Bone marrow (tissue), 2 donors: ENCODE measurements around the gene GHRHR.
A peak's percentile ranks its signal among the peaks of the same experiment; 100 is the strongest.

Experiments
- DNase-seq, 2 donors: peaks; one replicate each; lab custom pipeline; 2025; lab: John Stamatoyannopoulos, UW

Gene GHRHR

DNA sequence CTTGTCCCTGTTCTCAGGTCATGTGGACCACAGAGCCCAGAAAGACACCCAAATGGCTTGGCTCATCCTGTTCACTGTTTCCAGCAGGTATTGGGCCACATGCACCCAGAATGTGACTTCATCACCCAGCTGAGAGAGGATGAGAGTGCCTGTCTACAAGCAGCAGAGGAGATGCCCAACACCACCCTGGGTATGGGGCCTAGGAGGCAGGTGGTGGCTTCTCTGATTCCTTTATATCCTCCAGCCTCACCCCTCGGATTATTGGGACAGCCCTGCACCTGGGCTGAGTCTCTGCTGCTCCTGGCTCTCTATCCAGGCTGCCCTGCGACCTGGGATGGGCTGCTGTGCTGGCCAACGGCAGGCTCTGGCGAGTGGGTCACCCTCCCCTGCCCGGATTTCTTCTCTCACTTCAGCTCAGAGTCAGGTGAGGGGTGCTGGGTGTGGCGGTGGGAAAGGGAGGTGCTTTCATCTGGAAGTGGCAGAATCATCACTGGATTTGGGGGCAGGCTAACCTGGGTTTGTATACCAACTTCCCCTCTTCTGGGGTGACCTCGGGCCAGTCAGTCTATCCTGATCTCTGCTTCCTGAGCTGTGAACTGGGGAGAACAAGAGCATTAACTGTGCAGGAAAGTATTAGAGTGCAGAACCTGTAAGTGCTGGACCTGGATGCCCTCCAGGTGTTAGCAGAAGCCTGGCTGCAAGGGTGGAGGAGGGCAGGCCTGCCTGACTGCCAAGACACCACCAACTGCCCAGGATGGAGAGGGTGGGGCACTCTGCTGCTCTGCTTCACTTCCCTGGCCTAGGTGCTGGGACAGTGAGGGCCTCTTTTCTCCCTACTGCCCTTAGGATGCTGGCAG lies 5.2 kb downstream of the GHRHR start:
- no peak for DNase-seq

GRCh38 chr7:30969604-30969970 lies 5.8 kb downstream of the GHRHR start:
- no peak for DNase-seq

- no peak for DNase-seq
Observed at GRCh38 chr7:30970074-30970473, 6.3 kb downstream of the GHRHR start.

DNA sequence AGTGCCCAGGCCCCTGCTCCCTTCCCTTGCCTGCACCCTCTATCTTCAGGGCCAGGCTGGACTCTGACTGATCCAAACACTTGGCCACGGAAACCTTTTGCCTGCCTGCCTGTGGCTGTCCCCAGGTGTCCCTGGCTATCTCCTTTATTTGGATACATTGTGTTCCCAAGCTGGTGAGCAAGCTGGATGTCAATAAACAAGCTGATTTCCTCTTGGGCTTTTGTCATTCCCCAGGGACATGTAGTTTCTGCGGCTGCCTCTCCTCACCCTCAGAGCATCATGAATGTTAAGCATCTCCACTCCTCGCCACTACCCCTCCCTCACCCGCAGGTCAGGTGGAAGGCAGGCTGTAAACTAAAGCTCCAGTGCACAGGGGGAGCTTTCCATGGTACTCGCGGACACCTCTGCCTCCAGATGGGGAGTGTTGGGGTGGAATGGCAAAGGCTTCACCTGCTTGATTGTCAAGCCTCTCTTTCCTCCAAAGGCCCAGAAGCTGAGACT lies 6.9 kb downstream of the GHRHR start:
- no peak for DNase-seq

- DNase-seq = no peak
Observed at GRCh38 chr7:30971440-30971839, 7.7 kb downstream of the GHRHR start.

DNA sequence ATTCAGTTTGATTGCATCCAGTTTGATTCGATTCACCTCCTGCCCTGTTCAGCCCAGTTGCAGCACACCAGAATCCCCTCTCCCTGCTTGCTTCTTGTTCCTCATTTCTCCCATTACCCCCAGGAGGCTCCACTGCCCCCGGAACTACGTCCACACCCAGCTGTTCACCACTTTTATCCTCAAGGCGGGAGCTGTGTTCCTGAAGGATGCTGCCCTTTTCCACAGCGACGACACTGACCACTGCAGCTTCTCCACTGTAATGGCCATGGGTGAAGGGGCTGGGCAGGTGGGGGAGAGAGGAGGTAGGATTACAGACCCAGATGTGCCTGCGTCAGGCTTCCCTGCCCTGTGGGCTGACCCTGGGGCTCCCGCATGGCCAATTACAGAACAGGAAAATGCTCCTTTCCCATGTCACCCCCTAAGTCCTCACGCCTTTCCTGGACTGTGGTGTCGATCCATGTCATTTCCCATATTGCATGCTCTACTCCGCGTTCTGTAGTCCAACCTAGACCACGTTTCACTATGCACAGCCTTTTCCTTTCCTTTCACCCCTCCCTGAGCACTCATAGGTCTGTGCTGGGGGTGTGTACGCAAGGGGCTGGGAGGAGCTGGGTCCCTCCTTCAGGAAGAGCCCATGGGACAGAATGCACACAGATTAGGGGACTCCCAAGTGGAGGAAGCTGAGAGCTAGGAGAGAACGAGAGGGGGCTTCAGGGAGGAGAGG lies 8.2 kb downstream of the GHRHR start:
- no peak for DNase-seq

- no peak for DNase-seq
Observed at GRCh38 chr7:30973292-30973691, 9.5 kb downstream of the GHRHR start.

GRCh38 chr7:30973791-30974604 lies 10.2 kb downstream of the GHRHR start:
- no peak for DNase-seq

DNA sequence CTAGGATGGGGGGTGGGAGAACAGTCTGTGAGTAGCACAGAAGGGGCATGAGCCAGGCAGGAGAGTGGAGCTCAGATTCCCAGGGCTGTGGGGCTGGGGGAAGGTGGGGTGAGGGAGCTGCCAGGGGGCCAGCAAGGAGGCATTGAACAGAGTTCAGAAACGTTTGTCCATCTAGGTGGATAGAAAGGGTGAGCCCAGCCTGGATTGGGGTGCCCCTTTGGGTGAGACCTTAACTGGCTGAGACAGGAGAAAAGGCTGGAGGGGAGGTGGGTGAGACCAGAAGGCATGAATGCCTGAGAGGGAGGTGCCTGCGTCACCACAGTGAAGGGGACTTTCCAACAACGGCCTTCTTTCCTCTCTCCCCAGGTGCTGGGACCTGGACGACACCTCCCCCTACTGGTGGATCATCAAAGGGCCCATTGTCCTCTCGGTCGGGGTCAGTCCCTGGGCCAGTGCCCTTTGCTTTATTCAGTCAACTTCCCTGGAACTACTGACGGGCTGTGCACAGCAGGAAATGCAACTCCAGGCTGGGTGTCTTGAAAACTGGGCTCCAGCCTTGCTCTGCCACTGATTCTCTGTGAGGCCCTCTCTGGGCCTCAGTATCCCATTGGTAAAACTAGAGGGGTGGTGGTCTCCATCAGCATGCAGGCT lies 11.0 kb downstream of the GHRHR start:
- DNase-seq = no peak

DNA sequence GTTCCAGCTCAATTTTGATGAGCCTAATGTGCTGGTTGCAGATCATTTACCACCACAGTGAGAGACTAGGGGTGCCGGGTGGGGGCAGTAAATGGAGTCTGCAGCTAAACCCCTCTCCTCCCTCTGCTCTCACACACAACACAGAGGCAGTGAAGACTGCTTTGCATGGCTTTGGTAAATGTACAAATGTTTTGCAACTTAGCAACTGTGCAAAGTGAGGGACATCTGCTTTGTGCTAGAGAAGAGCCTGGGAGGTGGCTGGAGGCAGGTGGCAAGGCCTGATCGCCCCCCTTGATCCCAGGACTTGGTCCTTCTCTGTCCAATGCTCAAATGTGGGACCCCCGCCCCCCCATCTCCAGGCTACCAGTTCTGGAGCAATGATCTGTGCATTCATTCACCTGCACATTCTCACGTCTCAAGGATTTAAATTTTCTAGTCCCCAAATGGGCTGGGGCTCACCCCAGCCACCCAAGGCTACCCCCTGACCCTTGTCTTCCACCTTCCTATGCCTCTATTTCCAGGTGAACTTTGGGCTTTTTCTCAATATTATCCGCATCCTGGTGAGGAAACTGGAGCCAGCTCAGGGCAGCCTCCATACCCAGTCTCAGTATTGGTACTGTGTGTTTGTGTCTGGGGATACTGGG lies 11.6 kb downstream of the GHRHR start:
- DNase-seq = no peak

DNA sequence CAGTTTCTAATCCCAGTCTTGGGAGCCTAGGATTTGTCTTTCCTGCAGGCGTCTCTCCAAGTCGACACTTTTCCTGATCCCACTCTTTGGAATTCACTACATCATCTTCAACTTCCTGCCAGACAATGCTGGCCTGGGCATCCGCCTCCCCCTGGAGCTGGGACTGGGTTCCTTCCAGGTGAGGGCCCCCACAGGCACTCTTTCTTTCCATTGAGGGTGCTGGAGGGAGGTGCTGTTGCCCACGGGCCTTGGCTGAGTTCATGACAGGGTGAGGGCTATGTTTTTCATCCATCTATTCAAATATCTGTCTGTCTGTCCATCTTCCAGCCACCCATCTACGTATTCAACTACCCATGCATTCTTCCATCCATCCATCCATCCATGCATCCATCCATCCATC lies 12.6 kb downstream of the GHRHR start:
- no peak for DNase-seq

GRCh38 chr7:30977222-30977621 lies 13.5 kb downstream of the GHRHR start:
- DNase-seq = no peak

GRCh38 chr7:30977896-30978564 lies 14.3 kb downstream of the GHRHR start:
- no peak for DNase-seq

DNA sequence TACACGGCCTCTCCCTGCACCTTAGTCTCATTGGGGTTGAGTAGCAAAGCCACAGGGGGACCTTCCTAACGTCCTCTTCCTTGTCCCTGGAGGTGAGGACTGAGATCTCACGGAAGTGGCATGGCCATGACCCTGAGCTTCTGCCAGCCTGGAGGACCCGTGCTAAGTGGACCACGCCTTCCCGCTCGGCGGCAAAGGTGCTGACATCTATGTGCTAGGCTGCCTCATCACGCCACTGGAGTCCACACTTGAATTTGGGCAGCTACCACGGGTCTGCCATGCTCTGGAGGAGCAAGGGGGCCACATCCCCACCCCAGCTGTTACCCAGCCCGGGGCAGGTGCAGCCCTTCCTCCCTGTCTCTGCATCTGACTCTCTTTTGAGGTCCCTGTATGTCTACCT lies 15.3 kb downstream of the GHRHR start:
- no peak for DNase-seq

- no peak for DNase-seq
Observed at GRCh38 chr7:30980194-30980593, 16.4 kb downstream of the GHRHR start.

DNA sequence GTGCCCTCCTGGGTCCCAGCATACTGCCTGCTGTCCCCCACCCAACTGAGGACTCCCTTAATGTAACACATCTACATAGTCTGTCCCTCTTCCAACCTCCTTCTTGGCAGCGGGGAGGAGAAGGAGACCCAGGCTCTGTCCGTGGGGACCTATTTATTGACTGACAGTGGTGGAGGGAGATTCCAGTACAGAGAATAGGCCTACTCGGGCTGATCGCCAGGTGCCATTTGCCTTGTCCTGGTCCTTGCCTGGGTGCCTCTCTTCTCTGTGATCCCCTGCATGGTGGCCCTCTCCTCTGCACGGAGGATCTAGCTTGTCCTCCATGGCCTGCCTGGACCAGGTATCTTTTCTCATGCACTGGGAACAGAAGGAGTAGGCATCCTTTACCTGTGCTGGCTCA lies 17.0 kb downstream of the GHRHR start:
- DNase-seq = no peak

GRCh38 chr7:30983042-30983913 lies 19.5 kb downstream of the GHRHR start:
- DNase-seq = peak; percentile 34 to 40

- DNase-seq = no peak
Observed at GRCh38 chr7:30983914-30984247, 20.1 kb downstream of the GHRHR start.

- no peak for DNase-seq
Observed at GRCh38 chr7:30984359-30985107, 20.8 kb downstream of the GHRHR start.
